Smooth muscle cell (in vitro differentiated cells): Measurements from ENCODE around the gene DDX46. TPM values are rescaled to one million over a fixed set of nuclear protein-coding genes. Genes with fewer than 3 reads are reported as not detected.
A peak's percentile ranks its signal among the peaks of the same experiment; 100 is the strongest.

Source experiments
- DNase-seq: peaks from one replicate; lab custom pipeline; 2025; ENCODE audit not compliant: unreplicated experiment; lab: John Stamatoyannopoulos, UW
- H2AFZ ChIP-seq: fragments of 200-600 bp; sonication (generic); 2 replicates; pipeline ENCODE4 v1.6.0; 2016; ENCODE audit warnings: antibody characterized with exemption, low read depth, mild to moderate bottlenecking
- H3F3A ChIP-seq: fragments of 200-600 bp; sonication (generic); 2 replicates; pipeline ENCODE4 v1.6.0; 2017; ENCODE audit warnings: antibody characterized with exemption, low read depth
- H3K27ac ChIP-seq: fragments of 200-600 bp; sonication (generic); 2 replicates; pipeline ENCODE4 v1.5.1; 2016; ENCODE audit warnings: low read depth, mild to moderate bottlenecking
- H3K27me3 ChIP-seq: fragments of 200-600 bp; sonication (generic); 2 replicates; pipeline ENCODE4 v1.6.1; 2016; ENCODE audit warnings: low read depth, mild to moderate bottlenecking
- H3K36me3 ChIP-seq: fragments of 200-600 bp; sonication (generic); 2 replicates; pipeline ENCODE4 v1.5.1; 2016; ENCODE audit warnings: low read depth
- H3K4me1 ChIP-seq: fragments of 200-600 bp; sonication (generic); 2 replicates; pipeline ENCODE4 v1.5.1; 2016; ENCODE audit warnings: low read depth
- H3K4me2 ChIP-seq: fragments of 200-600 bp; sonication (generic); 2 replicates; pipeline ENCODE4 v1.6.0; 2016; ENCODE audit warnings: mild to moderate bottlenecking
- H3K4me3 ChIP-seq: fragments of 200-600 bp; sonication (generic); 2 replicates; pipeline ENCODE4 v1.5.1; 2016; ENCODE audit warnings: mild to moderate bottlenecking
- H3K79me2 ChIP-seq: fragments of 200-600 bp; sonication (generic); 2 replicates; pipeline ENCODE4 v1.6.0; 2016; ENCODE audit warnings: low read depth, mild to moderate bottlenecking
- H3K9ac ChIP-seq: fragments of 200-600 bp; sonication (generic); 2 replicates; pipeline ENCODE4 v1.6.0; 2016; ENCODE audit warnings: low read depth
- H3K9me3 ChIP-seq: fragments of 200-600 bp; sonication (generic); replicated peaks from 2 replicates; pipeline ENCODE4 v1.5.1; 2016; ENCODE audit warnings: low read depth
- H4K20me1 ChIP-seq: fragments of 200-600 bp; sonication (generic); 2 replicates; pipeline ENCODE4 v1.6.0; 2016; ENCODE audit warnings: low read depth
- CTCF ChIP-seq: fragments of 200-600 bp; sonication (generic); IDR thresholded peaks from 2 replicates; pipeline ENCODE4 v1.5.1; 2017; ENCODE audit warnings: borderline replicate concordance, mild to moderate bottlenecking, antibody characterized with exemption; ENCODE audit not compliant: insufficient read depth, poor library complexity, severe bottlenecking
- WGBS: methylation state at CpG from one replicate; pipeline ENCODE4 v1.1.7; 2016; ENCODE audit warnings: low lambda C conversion rate; 5-methylcytosine and 5-hydroxymethylcytosine counted together
- polyA plus RNA-seq: library from polyadenylated mRNA; unstranded; fragments of >200 nt; fragmentation: Nextera tagmentation; extraction: Ambion mirVana; gene quantifications from 2 replicates; pipeline ENCODE4 v1.2.1, GENCODE V29; 2016
- total RNA-seq: library from RNA; depleted of rRNA; stranded (reverse); fragments of >200 nt; gene quantifications from 2 replicates; pipeline ENCODE4 v1.2.3, GENCODE V29; 2014

The DDX46 gene
- total and polyA plus RNA-seq, 2 experiments from 2014 or later = 18.5 to 29.2 TPM

GRCh38 chr5:134844252-134844651 lies 85.7 kb downstream of the DDX46 start:
- WGBS = 100% methylated on average over 1 of the region's 1 CpG

GRCh38 chr5:134845335-134845851 lies 86.8 kb downstream of the DDX46 start:
- WGBS = 18% methylated on average over 12 of the region's 12 CpGs
- Histone ChIP-seq H2AFZ (peak overlapping the region; percentile 6), H3K4me1 (peaks cover 8% of the 10 kb centered on the region), H3F3A (peaks cover 17% of the 10 kb centered on the region), H3K36me3 (no peaks in the 10 kb centered on the region), H4K20me1 (peaks cover 19% of the 10 kb centered on the region), H3K4me3 (peak overlapping the region; percentile 68), H3K79me2 (peaks cover 40% of the 10 kb centered on the region), H3K27me3 (no peaks in the 10 kb centered on the region), H3K9me3 (no peaks in the 10 kb centered on the region), H3K27ac (peak overlapping the region; percentile 94), H3K9ac (peak overlapping the region; percentile 94), H3K4me2 (peak overlapping the region; percentile 93)
- DNase-seq = no peak
- no peak for TF ChIP-seq CTCF

More at GRCh38 chr5:134844252-134844651, 85.7 kb downstream of the DDX46 start:
- H2AFZ ChIP-seq = no peak overlapping the region
- no peak for TF ChIP-seq CTCF
- peaks cover 17% of the 10 kb centered on the region for H3F3A ChIP-seq
- no peak overlapping the region for H3K4me2 ChIP-seq
- H3K27ac ChIP-seq = peak overlapping the region; percentile 18
- no peaks in the 10 kb centered on the region for H3K36me3 ChIP-seq
- no peak for DNase-seq
- H3K4me3 ChIP-seq = no peak overlapping the region
- peaks cover 8% of the 10 kb centered on the region for H3K4me1 ChIP-seq
- no peaks in the 10 kb centered on the region for H3K9me3 ChIP-seq
- peaks cover 29% of the 10 kb centered on the region for H3K79me2 ChIP-seq
- H3K27me3 ChIP-seq = no peaks in the 10 kb centered on the region
- H3K9ac ChIP-seq = no peak overlapping the region
- peaks cover 7% of the 10 kb centered on the region for H4K20me1 ChIP-seq

- Histone ChIP-seq H3K4me1 (peaks cover 8% of the 10 kb centered on the region), H3F3A (peaks cover 18% of the 10 kb centered on the region), H3K36me3 (no peaks in the 10 kb centered on the region), H3K9me3 (no peaks in the 10 kb centered on the region), H3K79me2 (peaks cover 47% of the 10 kb centered on the region), H3K27me3 (no peaks in the 10 kb centered on the region), H3K4me2 (peak within 1 kb of the TSS; percentile 93), H3K9ac (peak within 1 kb of the TSS; percentile 94), H3K27ac (peak within 1 kb of the TSS; percentile 94), H2AFZ (peak within 1 kb of the TSS; percentile 6), H4K20me1 (peaks cover 24% of the 10 kb centered on the region), H3K4me3 (peak within 1 kb of the TSS; percentile 68)
- peak; percentile 79 for DNase-seq
- WGBS = under 1% methylated on average over 62 of the region's 84 CpGs
- no peak for TF ChIP-seq CTCF
These were observed 87.5 kb downstream of the DDX46 start, which contains the start of gene C5orf24 for GRCh38 chr5:134845852-134846640. Gene C5orf24, plus strand, starts transcription at chr5:134845968. Its CDS starts 8,933 bp downstream, at chr5:134854901.
